Measurements from ENCODE around the gene PAQR4.

PAQR4 gene

DNA sequence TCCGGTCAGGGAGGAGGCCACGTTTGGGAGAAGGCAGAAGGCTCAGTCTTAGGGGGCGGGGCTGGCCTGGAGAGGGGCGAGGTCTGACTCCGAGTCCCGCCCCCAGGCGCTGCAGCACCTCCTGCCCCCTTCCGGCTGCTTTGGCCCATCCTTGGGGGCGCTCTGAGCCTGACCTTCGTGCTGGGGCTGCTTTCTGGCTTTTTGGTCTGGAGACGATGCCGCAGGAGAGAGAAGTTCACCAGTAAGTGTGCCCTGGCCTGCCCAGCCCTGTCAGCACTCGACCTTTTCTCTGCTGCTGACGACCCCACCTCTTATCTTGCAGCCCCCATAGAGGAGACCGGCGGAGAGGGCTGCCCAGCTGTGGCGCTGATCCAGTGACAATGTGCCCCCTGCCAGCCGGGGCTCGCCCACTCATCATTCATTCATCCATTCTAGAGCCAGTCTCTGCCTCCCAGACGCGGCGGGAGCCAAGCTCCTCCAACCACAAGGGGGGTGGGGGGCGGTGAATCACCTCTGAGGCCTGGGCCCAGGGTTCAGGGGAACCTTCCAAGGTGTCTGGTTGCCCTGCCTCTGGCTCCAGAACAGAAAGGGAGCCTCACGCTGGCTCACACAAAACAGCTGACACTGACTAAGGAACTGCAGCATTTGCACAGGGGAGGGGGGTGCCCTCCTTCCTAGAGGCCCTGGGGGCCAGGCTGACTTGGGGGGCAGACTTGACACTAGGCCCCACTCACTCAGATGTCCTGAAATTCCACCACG, 52.5 kb downstream of the PAQR4 start (continued):
- TF ChIP-seq, protein P1, sequence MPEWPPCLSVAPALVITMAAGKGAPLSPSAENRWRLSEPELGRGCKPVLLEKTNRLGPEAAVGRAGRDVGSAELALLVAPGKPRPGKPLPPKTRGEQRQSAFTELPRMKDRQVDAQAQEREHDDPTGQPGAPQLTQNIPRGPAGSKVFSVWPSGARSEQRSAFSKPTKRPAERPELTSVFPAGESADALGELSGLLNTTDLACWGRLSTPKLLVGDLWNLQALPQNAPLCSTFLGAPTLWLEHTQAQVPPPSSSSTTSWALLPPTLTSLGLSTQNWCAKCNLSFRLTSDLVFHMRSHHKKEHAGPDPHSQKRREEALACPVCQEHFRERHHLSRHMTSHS (tag by site-specific recombination; IDR thresholded peaks at IDR 0.05), result no peak
- TF ChIP-seq ZNF169 (tag by site-specific recombination; IDR thresholded peaks at IDR 0.05) (peak; percentile 35; the same call in 1 of the 2 replicates), SP7 (tag by site-specific recombination; IDR thresholded peaks at IDR 0.05) (peak; percentile 87), ZNF133 (tag by site-specific recombination; IDR thresholded peaks at IDR 0.05) (no peak), ZNF473 (tag by site-specific recombination; IDR thresholded peaks at IDR 0.05) (no peak), KLF7 (tag by site-specific recombination; IDR thresholded peaks at IDR 0.05; ENCODE audit: borderline replicate concordance) (no peak; the same call in 1 of the 2 replicates), ZNF184 (tag by site-specific recombination; IDR thresholded peaks at IDR 0.05) (no peak), ZNF600 (tag by site-specific recombination; IDR thresholded peaks at IDR 0.05) (peak; percentile 95), ZNF175 (tag by site-specific recombination; IDR thresholded peaks at IDR 0.05) (no peak), SETDB1 (IDR thresholded peaks at IDR 0.05; ENCODE audit: insufficient read length, low read length) (no peak), KLF16 (tag by site-specific recombination; IDR thresholded peaks at IDR 0.05) (peak; percentile 40; the same call in 1 of the 2 replicates), ZSCAN30 (tag by site-specific recombination; IDR thresholded peaks at IDR 0.05) (peak; percentile 35; the same call in 1 of the 2 replicates), ZBTB21 (tag by site-specific recombination; IDR thresholded peaks at IDR 0.05) (0 out of 2 replicates have a peak, but pooled peaks have one; percentile 32), ZNF837 (tag by site-specific recombination; IDR thresholded peaks at IDR 0.05) (no peak), GLI4 (tag by site-specific recombination; IDR thresholded peaks at IDR 0.05) (no peak), ZNF785 (tag by site-specific recombination; IDR thresholded peaks at IDR 0.05) (no peak), ZNF132 (tag by site-specific recombination; IDR thresholded peaks at IDR 0.05; ENCODE audit: borderline replicate concordance) (no peak), KLF8 (tag by site-specific recombination; IDR thresholded peaks at IDR 0.05) (peak; percentile 7; the same call in 1 of the 2 replicates), ZNF2 (tag by site-specific recombination; IDR thresholded peaks at IDR 0.05) (peak; percentile 17), ZNF549 (tag by site-specific recombination; IDR thresholded peaks at IDR 0.05) (no peak), ZFHX2 (tag by site-specific recombination; conservative IDR thresholded peaks at IDR 0.05) (peak; percentile 85)
- TF ChIP-seq, protein P2, sequence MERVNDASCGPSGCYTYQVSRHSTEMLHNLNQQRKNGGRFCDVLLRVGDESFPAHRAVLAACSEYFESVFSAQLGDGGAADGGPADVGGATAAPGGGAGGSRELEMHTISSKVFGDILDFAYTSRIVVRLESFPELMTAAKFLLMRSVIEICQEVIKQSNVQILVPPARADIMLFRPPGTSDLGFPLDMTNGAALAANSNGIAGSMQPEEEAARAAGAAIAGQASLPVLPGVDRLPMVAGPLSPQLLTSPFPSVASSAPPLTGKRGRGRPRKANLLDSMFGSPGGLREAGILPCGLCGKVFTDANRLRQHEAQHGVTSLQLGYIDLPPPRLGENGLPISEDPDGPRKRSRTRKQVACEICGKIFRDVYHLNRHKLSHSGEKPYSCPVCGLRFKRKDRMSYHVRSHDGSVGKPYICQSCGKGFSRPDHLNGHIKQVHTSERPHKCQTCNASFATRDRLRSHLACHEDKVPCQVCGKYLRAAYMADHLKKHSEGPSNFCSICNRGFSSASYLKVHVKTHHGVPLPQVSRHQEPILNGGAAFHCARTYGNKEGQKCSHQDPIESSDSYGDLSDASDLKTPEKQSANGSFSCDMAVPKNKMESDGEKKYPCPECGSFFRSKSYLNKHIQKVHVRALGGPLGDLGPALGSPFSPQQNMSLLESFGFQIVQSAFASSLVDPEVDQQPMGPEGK (tag by site-specific recombination; IDR thresholded peaks at IDR 0.05), result peak; percentile 73
- TF ChIP-seq, protein P3, sequence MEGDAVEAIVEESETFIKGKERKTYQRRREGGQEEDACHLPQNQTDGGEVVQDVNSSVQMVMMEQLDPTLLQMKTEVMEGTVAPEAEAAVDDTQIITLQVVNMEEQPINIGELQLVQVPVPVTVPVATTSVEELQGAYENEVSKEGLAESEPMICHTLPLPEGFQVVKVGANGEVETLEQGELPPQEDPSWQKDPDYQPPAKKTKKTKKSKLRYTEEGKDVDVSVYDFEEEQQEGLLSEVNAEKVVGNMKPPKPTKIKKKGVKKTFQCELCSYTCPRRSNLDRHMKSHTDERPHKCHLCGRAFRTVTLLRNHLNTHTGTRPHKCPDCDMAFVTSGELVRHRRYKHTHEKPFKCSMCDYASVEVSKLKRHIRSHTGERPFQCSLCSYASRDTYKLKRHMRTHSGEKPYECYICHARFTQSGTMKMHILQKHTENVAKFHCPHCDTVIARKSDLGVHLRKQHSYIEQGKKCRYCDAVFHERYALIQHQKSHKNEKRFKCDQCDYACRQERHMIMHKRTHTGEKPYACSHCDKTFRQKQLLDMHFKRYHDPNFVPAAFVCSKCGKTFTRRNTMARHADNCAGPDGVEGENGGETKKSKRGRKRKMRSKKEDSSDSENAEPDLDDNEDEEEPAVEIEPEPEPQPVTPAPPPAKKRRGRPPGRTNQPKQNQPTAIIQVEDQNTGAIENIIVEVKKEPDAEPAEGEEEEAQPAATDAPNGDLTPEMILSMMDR (tag by site-specific recombination; IDR thresholded peaks at IDR 0.05), result peak; percentile 97
- TF ChIP-seq, protein P4, sequence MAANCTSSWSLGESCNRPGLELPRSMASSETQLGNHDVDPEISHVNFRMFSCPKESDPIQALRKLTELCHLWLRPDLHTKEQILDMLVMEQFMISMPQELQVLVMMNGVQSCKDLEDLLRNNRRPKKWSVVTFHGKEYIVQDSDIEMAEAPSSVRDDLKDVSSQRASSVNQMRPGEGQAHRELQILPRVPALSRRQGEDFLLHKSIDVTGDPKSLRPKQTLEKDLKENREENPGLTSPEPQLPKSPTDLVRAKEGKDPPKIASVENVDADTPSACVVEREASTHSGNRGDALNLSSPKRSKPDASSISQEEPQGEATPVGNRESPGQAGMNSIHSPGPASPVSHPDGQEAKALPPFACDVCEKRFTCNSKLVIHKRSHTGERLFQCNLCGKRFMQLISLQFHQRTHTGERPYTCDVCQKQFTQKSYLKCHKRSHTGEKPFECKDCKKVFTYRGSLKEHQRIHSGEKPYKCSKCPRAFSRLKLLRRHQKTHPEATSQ (tag by site-specific recombination; IDR thresholded peaks at IDR 0.05), result no peak
- TF ChIP-seq, protein P5, sequence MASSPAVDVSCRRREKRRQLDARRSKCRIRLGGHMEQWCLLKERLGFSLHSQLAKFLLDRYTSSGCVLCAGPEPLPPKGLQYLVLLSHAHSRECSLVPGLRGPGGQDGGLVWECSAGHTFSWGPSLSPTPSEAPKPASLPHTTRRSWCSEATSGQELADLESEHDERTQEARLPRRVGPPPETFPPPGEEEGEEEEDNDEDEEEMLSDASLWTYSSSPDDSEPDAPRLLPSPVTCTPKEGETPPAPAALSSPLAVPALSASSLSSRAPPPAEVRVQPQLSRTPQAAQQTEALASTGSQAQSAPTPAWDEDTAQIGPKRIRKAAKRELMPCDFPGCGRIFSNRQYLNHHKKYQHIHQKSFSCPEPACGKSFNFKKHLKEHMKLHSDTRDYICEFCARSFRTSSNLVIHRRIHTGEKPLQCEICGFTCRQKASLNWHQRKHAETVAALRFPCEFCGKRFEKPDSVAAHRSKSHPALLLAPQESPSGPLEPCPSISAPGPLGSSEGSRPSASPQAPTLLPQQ (tag by site-specific recombination; IDR thresholded peaks at IDR 0.05), result no peak; the same call in 1 of the 2 replicates
- TF ChIP-seq, protein P6, sequence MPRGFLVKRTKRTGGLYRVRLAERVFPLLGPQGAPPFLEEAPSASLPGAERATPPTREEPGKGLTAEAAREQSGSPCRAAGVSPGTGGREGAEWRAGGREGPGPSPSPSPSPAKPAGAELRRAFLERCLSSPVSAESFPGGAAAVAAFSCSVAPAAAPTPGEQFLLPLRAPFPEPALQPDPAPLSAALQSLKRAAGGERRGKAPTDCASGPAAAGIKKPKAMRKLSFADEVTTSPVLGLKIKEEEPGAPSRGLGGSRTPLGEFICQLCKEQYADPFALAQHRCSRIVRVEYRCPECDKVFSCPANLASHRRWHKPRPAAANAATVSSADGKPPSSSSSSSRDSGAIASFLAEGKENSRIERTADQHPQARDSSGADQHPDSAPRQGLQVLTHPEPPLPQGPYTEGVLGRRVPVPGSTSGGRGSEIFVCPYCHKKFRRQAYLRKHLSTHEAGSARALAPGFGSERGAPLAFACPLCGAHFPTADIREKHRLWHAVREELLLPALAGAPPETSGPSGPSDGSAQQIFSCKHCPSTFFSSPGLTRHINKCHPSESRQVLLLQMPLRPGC (tag by site-specific recombination; IDR thresholded peaks at IDR 0.05), result 0 out of 2 replicates have a peak, but pooled peaks have one; percentile 31
- TF ChIP-seq, protein P7, sequence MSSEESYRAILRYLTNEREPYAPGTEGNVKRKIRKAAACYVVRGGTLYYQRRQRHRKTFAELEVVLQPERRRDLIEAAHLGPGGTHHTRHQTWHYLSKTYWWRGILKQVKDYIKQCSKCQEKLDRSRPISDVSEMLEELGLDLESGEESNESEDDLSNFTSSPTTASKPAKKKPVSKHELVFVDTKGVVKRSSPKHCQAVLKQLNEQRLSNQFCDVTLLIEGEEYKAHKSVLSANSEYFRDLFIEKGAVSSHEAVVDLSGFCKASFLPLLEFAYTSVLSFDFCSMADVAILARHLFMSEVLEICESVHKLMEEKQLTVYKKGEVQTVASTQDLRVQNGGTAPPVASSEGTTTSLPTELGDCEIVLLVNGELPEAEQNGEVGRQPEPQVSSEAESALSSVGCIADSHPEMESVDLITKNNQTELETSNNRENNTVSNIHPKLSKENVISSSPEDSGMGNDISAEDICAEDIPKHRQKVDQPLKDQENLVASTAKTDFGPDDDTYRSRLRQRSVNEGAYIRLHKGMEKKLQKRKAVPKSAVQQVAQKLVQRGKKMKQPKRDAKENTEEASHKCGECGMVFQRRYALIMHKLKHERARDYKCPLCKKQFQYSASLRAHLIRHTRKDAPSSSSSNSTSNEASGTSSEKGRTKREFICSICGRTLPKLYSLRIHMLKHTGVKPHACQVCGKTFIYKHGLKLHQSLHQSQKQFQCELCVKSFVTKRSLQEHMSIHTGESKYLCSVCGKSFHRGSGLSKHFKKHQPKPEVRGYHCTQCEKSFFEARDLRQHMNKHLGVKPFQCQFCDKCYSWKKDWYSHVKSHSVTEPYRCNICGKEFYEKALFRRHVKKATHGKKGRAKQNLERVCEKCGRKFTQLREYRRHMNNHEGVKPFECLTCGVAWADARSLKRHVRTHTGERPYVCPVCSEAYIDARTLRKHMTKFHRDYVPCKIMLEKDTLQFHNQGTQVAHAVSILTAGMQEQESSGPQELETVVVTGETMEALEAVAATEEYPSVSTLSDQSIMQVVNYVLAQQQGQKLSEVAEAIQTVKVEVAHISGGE (tag by site-specific recombination; conservative IDR thresholded peaks at IDR 0.05; ENCODE audit: low read depth), result peak; percentile 67

Data from HEK293 (cell line).